22Rv1 (cell line): ENCODE data around the gene GDPD4.

Source experiments
- CTCF ChIP-seq: fragments of 450-650 bp; IDR thresholded peaks from 2 replicates; pipeline ENCODE4 v1.5.1; 2017; ENCODE audit warnings: mild to moderate bottlenecking
- ZFX ChIP-seq: fragments of 450-650 bp; IDR thresholded peaks from 2 replicates; pipeline ENCODE4 v1.6.1; 2017; ENCODE audit warnings: antibody characterized with exemption, borderline replicate concordance

GRCh38 chr11:77322506-77322905, 21.0 kb upstream of the GDPD4 start:
- TF ChIP-seq CTCF (no peak), ZFX (no peak)
